HL-60/S4 (cell line): ENCODE measurements around the gene TRABD.
"Not testable (repeated sequence)": the region's sequence is repeated elsewhere in the genome, so short reads cannot be mapped to it uniquely, and the experiment has no call there.

Experiments
- in situ Hi-C: fragments of 300-500 bp; cut with MboI; formaldehyde crosslinking; loops from 2 replicates; pipeline ENCODE4 v1.14.3; 2022; ENCODE audit warnings: low sequenced_read_pairs

The TRABD gene

GRCh38 chr22:50151571-50152537, 33.9 kb upstream of the TRABD start:
- in situ Hi-C loops, result no loop called here

GRCh38 chr22:50153056-50153755, 32.5 kb upstream of the TRABD start:
- in situ Hi-C loops, result no loop called here

- in situ Hi-C loops, result no loop called here
These were observed 32.0 kb upstream of the TRABD start for GRCh38 chr22:50153756-50154140.

- in situ Hi-C loops, result no loop called here
These were observed 27.9 kb upstream of the TRABD start for GRCh38 chr22:50157709-50158375.

GRCh38 chr22:50160947-50161346, 24.8 kb upstream of the TRABD start:
- in situ Hi-C loops, result no loop called here

- in situ Hi-C loops, result no loop called here
These were observed 24.0 kb upstream of the TRABD start for GRCh38 chr22:50161508-50162390.

- in situ Hi-C loops, result no loop called here
These were observed 23.2 kb upstream of the TRABD start for GRCh38 chr22:50162391-50162956.

- in situ Hi-C loops, result no loop called here
These were observed 20.1 kb upstream of the TRABD start for GRCh38 chr22:50165436-50166123.

- in situ Hi-C loops, result no loop called here
These were observed 17.8 kb upstream of the TRABD start for GRCh38 chr22:50167689-50168489.

- in situ Hi-C loops, result not testable (repeated sequence)
These were observed 17.1 kb upstream of the TRABD start for GRCh38 chr22:50168490-50169180.

GRCh38 chr22:50169181-50169759, 16.4 kb upstream of the TRABD start:
- in situ Hi-C loops, result no loop called here

- in situ Hi-C loops, result no loop called here
These were observed 15.9 kb upstream of the TRABD start for GRCh38 chr22:50169774-50170341.

GRCh38 chr22:50170453-50171318, 15.0 kb upstream of the TRABD start, which contains the start of gene PANX2:
TSS of gene PANX2 (plus strand) at chr22:50170731. CDS start at chr22:50170731, 0 bp downstream.
- in situ Hi-C loops, result no loop called here

GRCh38 chr22:50171319-50171964, 14.3 kb upstream of the TRABD start:
- in situ Hi-C loops, result no loop called here

- in situ Hi-C loops, result no loop called here
These were observed 13.7 kb upstream of the TRABD start for GRCh38 chr22:50171965-50172421.
